HG03378 (cell line): ENCODE data around the gene DLG2.
"Not testable (repeated sequence)": the region's sequence is repeated elsewhere in the genome, so short reads cannot be mapped to it uniquely, and the experiment has no call there.

ENCODE experiments used
- ATAC-seq: cut with Tn5 transposase; IDR thresholded peaks from one replicate; pipeline ENCODE4 v1.9.1; 2021; ENCODE audit warnings: mild to moderate bottlenecking, moderate library complexity; ENCODE audit not compliant: unreplicated experiment

Gene DLG2

GRCh38 chr11:85647078-85647477 lies 19.9 kb upstream of the DLG2 start:
- no peak for ATAC-seq

GRCh38 chr11:85643191-85643614 lies 16.1 kb upstream of the DLG2 start:
- ATAC-seq: no peak

GRCh38 chr11:85634747-85635146 lies 7.6 kb upstream of the DLG2 start:
- no peak for ATAC-seq

- ATAC-seq: peak; percentile 6
Observed at GRCh38 chr11:85628771-85629341, 1.7 kb upstream of the DLG2 start.

GRCh38 chr11:85627998-85628770 lies 1.0 kb upstream of the DLG2 start, which contains the start of gene TMEM126B:
Gene TMEM126B (plus strand): TSS chr11:85628593. CDS start chr11:85628608, 15 bp downstream.
- peak; percentile 97 for ATAC-seq

- ATAC-seq: no peak
Observed at GRCh38 chr11:85626496-85626895, 648 bp downstream of the DLG2 start.

GRCh38 chr11:85620256-85620655 lies 6.9 kb downstream of the DLG2 start:
- no peak for ATAC-seq

- no peak for ATAC-seq
Observed at GRCh38 chr11:85619499-85619898, 7.6 kb downstream of the DLG2 start.

GRCh38 chr11:85611643-85612042 lies 15.5 kb downstream of the DLG2 start:
- not testable (repeated sequence) for ATAC-seq

GRCh38 chr11:85609286-85609685 lies 17.9 kb downstream of the DLG2 start:
- not testable (repeated sequence) for ATAC-seq

GRCh38 chr11:85608621-85609020 lies 18.5 kb downstream of the DLG2 start:
- not testable (repeated sequence) for ATAC-seq

- ATAC-seq: not testable (repeated sequence)
Observed at GRCh38 chr11:85606237-85606636, 20.9 kb downstream of the DLG2 start.

- no peak for ATAC-seq
Observed at GRCh38 chr11:85603220-85603619, 23.9 kb downstream of the DLG2 start.

GRCh38 chr11:85602526-85603213 lies 24.5 kb downstream of the DLG2 start:
- ATAC-seq: no peak

GRCh38 chr11:85599083-85599482 lies 28.1 kb downstream of the DLG2 start:
- ATAC-seq: no peak

- ATAC-seq: no peak
Observed at GRCh38 chr11:85596886-85597285, 30.3 kb downstream of the DLG2 start.

GRCh38 chr11:85595285-85595884 lies 31.8 kb downstream of the DLG2 start:
- peak; percentile 77 for ATAC-seq

- peak; percentile 62 for ATAC-seq
Observed at GRCh38 chr11:85590848-85591483, 36.2 kb downstream of the DLG2 start.

- no peak for ATAC-seq
Observed at GRCh38 chr11:85589373-85589772, 37.8 kb downstream of the DLG2 start.

GRCh38 chr11:85582111-85582510 lies 45.0 kb downstream of the DLG2 start:
- ATAC-seq: peak; percentile 53

GRCh38 chr11:85575388-85575787 lies 51.8 kb downstream of the DLG2 start:
- no peak for ATAC-seq
